ENCODE results near the gene TTYH2.

The TTYH2 gene

DNA sequence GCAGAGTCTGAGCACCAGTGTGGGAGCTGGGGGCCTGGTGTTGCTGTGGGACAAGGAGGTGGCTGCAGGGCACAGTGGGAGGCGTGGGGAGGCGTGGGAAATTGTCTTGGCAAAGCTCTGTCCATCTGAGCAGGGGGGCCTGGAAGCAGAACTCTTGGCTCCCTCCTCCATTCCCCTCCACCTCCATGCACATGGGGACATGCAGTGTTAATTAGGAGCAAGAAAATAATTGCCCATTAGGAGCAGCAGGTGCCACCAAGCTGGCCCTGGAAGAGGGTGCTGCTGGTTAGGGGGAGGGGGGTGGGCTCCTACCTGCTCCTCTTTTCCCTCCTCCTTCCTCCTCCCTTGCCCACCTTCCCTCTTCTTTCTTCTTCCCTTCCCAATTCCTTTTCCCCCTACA, 4.5 kb downstream of the TTYH2 start:
- intact Hi-C loops (cut with DNase I; ENCODE audit: low total_unique reads): no loop called here
- Histone ChIP-seq H3K36me3 (peaks cover 0 to 14% (median 2%) of the 10 kb centered on the region in 3 donors), H3K27ac (no peak overlapping the region), H3K4me3 (no peak overlapping the region), H3K9me3 (no peaks in the 10 kb centered on the region), H3K27me3 (no peaks in the 10 kb centered on the region), H3K4me1 (peaks cover 0 to 21% (median 10%) of the 10 kb centered on the region in 4 donors)
- DNase-seq: no peak
- TF ChIP-seq, protein P1, sequence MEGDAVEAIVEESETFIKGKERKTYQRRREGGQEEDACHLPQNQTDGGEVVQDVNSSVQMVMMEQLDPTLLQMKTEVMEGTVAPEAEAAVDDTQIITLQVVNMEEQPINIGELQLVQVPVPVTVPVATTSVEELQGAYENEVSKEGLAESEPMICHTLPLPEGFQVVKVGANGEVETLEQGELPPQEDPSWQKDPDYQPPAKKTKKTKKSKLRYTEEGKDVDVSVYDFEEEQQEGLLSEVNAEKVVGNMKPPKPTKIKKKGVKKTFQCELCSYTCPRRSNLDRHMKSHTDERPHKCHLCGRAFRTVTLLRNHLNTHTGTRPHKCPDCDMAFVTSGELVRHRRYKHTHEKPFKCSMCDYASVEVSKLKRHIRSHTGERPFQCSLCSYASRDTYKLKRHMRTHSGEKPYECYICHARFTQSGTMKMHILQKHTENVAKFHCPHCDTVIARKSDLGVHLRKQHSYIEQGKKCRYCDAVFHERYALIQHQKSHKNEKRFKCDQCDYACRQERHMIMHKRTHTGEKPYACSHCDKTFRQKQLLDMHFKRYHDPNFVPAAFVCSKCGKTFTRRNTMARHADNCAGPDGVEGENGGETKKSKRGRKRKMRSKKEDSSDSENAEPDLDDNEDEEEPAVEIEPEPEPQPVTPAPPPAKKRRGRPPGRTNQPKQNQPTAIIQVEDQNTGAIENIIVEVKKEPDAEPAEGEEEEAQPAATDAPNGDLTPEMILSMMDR (IDR thresholded peaks at IDR 0.05): no peak

DNA sequence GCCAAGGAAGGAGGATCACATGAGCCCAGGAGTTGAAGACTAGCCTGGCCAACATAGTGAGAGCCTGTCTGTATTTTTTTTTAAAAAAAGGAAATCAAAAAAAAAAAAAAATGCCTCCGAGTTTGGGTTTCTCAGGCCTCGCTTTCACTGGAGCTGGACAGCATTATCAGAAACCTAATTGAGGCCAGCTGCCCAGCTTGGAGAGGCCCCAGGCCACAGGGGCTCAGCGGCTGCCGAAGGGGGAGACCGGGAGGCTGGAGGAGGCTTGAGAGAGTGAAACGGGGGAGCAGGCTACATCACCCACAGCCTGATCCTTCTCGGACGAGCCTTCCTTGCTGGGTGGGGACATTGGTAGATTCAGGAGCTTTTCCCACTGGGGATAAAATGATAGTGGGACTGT, 5.1 kb downstream of the TTYH2 start:
- no peak for DNase-seq
- no peak overlapping the region for H3K27ac ChIP-seq
- TF ChIP-seq, protein P1 (IDR thresholded peaks at IDR 0.05): no peak
- no peaks in the 10 kb centered on the region for H3K27me3 ChIP-seq
- H3K4me3 ChIP-seq: no peak overlapping the region
- intact Hi-C loops (cut with DNase I; ENCODE audit: low total_unique reads): no loop called here
- H3K9me3 ChIP-seq: no peaks in the 10 kb centered on the region
- H3K4me1 ChIP-seq: peaks cover 0 to 21% (median 10%) of the 10 kb centered on the region in 4 donors
- peaks cover 0 to 19% (median 8%) of the 10 kb centered on the region in 3 donors for H3K36me3 ChIP-seq

DNA sequence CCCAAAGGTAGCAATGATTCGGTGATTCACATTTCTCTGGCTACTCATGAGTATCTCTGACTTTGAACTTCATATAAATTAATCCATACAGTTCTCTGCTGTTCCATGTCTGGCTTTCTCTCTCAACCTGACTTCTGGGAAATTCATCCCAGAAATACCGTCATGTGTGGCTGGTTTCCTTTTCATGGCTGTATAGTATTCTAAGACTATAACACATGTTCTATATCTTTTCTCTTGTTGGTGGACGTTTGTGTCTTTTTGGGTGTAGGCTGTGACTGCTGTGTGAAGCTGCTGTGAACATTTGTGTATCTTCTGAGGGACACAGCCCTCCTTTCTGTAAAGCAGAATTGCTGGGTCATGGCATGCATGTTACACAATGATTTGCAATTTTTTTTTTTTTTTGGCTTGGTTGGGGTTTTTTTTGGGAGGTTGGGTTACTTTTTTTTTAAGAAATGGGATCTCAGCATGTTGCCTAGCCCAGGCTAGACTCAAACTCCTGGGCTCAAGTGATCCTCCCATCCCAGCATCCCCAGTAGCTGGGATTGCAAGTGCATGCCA, 6.3 kb downstream of the TTYH2 start:
- Histone ChIP-seq H3K9me3 (no peaks in the 10 kb centered on the region), H3K27me3 (no peaks in the 10 kb centered on the region), H3K36me3 (peaks cover 0 to 29% (median 17%) of the 10 kb centered on the region in 3 donors), H3K4me1 (peaks cover 0 to 9% (median 1%) of the 10 kb centered on the region in 4 donors), H3K27ac (no peak overlapping the region), H3K4me3 (no peak overlapping the region)
- TF ChIP-seq, protein P1 (IDR thresholded peaks at IDR 0.05): no peak
- intact Hi-C loops (cut with DNase I; ENCODE audit: low total_unique reads): no loop called here
- DNase-seq: no peak

DNA sequence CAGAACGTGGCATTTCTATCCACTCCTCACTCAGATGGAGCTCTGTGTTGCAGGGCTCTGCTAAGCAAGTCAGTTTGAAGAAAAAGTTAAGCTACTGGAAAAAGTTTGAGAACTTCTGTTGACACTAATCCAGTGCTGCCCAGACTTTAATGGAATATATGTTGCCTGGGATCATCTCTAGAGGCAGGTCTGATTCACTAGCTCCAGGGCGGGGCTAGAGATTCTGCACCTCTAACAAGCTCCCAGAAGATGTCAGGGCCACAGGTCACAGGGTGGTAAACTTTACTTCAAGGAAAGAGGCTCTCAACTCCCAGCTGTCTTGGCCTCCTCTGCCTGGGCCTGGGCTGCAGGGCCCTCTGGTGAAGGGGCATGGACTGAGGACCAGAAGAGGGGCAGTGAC, 6.8 kb downstream of the TTYH2 start:
- H3K4me1 ChIP-seq: peaks cover 0 to 3% (median 0%) of the 10 kb centered on the region in 4 donors
- intact Hi-C loops (cut with DNase I; ENCODE audit: low total_unique reads): no loop called here

DNA sequence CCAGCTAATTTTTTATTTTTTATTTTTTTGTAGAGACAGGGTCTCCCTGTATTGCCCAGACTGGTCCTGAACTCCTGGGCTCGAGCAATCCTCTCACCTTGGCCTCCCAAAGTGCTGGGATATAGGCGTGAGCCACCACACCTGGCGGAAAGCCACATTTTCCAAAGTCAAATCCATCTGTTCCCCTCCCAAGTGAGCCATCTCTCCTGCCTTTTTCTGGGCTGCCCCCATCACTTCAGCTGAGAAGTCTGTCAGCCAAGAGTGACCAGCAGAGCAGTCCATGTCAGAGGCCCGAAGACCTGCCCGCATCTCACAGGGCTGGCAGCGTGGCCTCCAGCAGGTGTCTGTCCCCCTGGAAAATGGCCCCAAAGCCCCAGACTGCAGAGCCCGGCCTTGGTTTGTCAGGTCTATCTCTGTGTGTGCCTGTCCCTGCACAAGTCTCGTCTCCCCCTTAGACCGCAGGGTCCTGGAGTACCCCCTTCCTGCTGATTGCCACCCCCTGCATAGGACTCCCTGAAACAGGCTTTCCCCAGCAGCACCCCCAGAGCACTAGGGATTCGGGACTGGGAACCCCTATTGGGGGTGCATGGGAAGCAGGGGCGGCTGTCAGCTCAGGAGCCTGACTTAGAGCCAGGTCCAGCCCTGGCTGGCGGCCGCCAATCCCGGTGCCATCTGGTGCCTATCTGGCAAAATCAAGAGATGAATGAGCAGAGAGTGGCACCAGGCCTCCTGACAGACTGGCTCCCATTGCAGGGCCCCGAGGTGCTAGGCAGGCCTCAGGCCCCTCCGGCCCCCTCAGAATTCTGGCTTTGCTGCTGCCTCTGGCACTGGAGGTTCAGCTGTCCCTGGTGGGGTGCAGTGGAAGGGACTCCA, 7.8 kb downstream of the TTYH2 start:
- intact Hi-C loops (cut with DNase I; ENCODE audit: low total_unique reads): no loop called here
- no peak overlapping the region for H3K4me3 ChIP-seq
- DNase-seq: no peak
- TF ChIP-seq, protein P1 (IDR thresholded peaks at IDR 0.05): no peak
- H3K9me3 ChIP-seq: no peaks in the 10 kb centered on the region
- H3K4me1 ChIP-seq: no peaks in the 10 kb centered on the region
- H3K36me3 ChIP-seq: peaks cover 0 to 29% (median 17%) of the 10 kb centered on the region in 3 donors
- H3K27me3 ChIP-seq: no peaks in the 10 kb centered on the region
- H3K27ac ChIP-seq: no peak overlapping the region

More for the DNA sequence above, 6.8 kb downstream of the TTYH2 start:
- H3K27ac ChIP-seq: no peak overlapping the region
- TF ChIP-seq, protein P1 (IDR thresholded peaks at IDR 0.05): no peak
- H3K27me3 ChIP-seq: no peaks in the 10 kb centered on the region
- H3K4me3 ChIP-seq: no peak overlapping the region
- DNase-seq: no peak
- H3K9me3 ChIP-seq: no peaks in the 10 kb centered on the region
- peaks cover 0 to 29% (median 17%) of the 10 kb centered on the region in 3 donors for H3K36me3 ChIP-seq
